H1 (cell line): ENCODE measurements around the gene CHAD. TPM values are rescaled to one million over a fixed set of nuclear protein-coding genes. Genes with fewer than 3 reads are reported as not detected.

Experiments used
- CBX5 ChIP-seq: fragments of 300-800, 300-1000 bp; sonication (generic); IDR thresholded peaks from 2 replicates; pipeline ENCODE4 v1.7.1; 2016; ENCODE audit warnings: antibody characterized with exemption, low read length, low read depth
- CHD2 ChIP-seq: IDR thresholded peaks from 2 replicates; pipeline ENCODE4 v1.6.1; 2012; ENCODE audit warnings: low read length, improper control_type of control experiment
- EP300 ChIP-seq, 2 experiments: IDR thresholded peaks; 1 replicate in 1 of 2; 2 replicates in 1 of 2; pipeline ENCODE4 v1.6.1; 2011 to 2012; ENCODE audit warnings: low read depth in 2 of 2, low read length in 2 of 2, mild to moderate bottlenecking in 2 of 2, borderline replicate concordance in 1 of 2, inconsistent platforms in 1 of 2, moderate library complexity in 1 of 2
- FOSL1 ChIP-seq: IDR thresholded peaks from 2 replicates; pipeline ENCODE4 v1.6.1; 2011; ENCODE audit warnings: mild to moderate bottlenecking, low read depth, low read length, moderate library complexity; ENCODE audit not compliant: insufficient read depth
- HDAC6 ChIP-seq: IDR thresholded peaks from one replicate; pipeline ENCODE4 v1.7.1; 2012; ENCODE audit warnings: low read depth, mild to moderate bottlenecking, inconsistent platforms, low read length, moderate library complexity
- POLR2AphosphoS5 ChIP-seq: IDR thresholded peaks from 2 replicates; pipeline ENCODE4 v1.6.1; 2011; ENCODE audit warnings: low read depth, low read length
- SIN3A ChIP-seq, 2 experiments: IDR thresholded peaks in 1 of 2; conservative IDR thresholded peaks in 1 of 2; 2 replicates each; pipeline ENCODE4 v1.6.1; 2011 to 2012; ENCODE audit warnings: low read length in 2 of 2, improper control_type of control experiment in 1 of 2, low read depth in 1 of 2, mild to moderate bottlenecking in 1 of 2
- polyA plus RNA-seq, 7 experiments: library from polyadenylated mRNA; depleted of rRNA in 3 of 7; stranded (reverse) in 5 of 7; unstranded in 2 of 7; fragments of >200 nt in 5 of 7; fragments of 200-250 nt in 2 of 7; gene quantifications; 1 replicate in 5 of 7; 2 replicates in 1 of 7; 4 replicates in 1 of 7; pipeline versions ENCODE4 v1.2.1 to v1.2.3, GENCODE V29; 2011 to 2013; ENCODE audit warnings: missing spikeins in 2 of 7, mixed read lengths in 2 of 7
- total RNA-seq: library from RNA; stranded (reverse); fragmentation: NEBNext Ultra II Directional; extraction: Animal tissue kit (Norgen Biotek cat#: 25700); gene quantifications from 2 replicates; pipeline ENCODE4 v1.2.1, GENCODE V29; 2021
- TF ChIP-seq, protein P1 (sequence below): IDR thresholded peaks from 2 replicates; pipeline ENCODE4 v1.6.1; 2012; ENCODE audit warnings: inconsistent platforms

Gene CHAD
- total and polyA plus RNA-seq, 2 of the 8 experiments (the other 6 are each of a cell fraction or from before 2014, with no cell fraction given), result 0.03 TPM; not detected in 1

DNA sequence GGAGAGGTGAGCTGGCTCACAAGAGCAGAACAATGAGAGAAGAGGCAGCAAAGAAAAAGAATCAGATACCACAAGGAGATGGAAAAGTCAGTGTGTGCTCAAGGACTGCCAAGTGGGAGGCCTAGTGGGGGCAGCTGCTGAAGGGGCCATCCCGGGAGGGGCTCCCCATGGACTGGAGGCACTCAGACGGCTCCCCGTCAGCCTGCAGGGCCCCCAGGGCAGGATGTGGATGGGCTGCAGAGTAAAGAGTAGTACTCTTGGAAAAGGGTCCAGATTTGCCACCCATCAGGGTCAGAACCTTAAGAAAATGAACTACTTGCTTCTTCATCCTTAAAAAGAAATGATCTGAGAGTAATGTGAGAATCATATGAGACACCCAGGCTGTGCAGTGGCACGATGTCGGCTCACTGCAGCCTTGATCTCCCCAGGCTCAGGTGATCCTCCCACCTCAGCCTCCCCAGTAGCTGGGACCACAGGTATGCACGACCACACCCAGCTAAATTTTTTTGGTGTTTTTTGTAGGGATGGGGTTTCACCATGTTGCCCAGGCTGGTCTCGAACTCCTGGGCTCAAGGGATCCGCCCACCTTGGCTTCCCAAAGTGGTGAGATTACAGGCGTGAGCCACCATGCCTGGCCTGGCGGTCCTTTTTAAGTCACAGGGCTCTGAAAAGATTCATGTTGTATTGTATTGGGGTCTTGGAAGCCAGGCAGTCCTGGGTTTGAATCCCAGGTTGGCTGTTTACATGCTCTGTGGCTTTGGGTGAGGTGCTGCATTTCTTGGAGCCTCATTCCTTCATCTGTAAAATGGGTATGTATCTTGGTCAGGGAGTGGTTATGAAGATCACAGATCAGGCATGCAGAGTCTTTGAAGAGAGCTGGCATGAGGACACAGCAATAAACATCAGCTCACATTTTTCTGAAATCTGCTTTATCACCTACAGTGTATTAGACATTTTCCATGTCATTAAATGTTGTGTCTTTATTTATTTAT lies 27.5 kb downstream of the CHAD start (continued):
- TF ChIP-seq SIN3A (conservative IDR thresholded peaks at IDR 0.05 in 1 of 2, IDR thresholded peaks at IDR 0.05 in 1 of 2; ENCODE audit: low read depth in 1 of 2, low read length in 2 of 2) (no peak), EP300 (IDR thresholded peaks at IDR 0.05; ENCODE audit: borderline replicate concordance in 1 of 2, low read depth in 2 of 2, low read length in 2 of 2) (no peak), POLR2AphosphoS5 (no peak), FOSL1 (no peak), HDAC6 (no peak), CBX5 (no peak), CHD2 (no peak)
- TF ChIP-seq, protein P1, sequence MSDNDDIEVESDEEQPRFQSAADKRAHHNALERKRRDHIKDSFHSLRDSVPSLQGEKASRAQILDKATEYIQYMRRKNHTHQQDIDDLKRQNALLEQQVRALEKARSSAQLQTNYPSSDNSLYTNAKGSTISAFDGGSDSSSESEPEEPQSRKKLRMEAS, result no peak
- TF ChIP-seq, all 59 proteins: peak for 0
